ENCODE data around the gene ACVR2B.

ACVR2B gene

GRCh38 chr3:38488949-38489348 is 35.3 kb downstream of the ACVR2B start:
- DNase-seq (ENCODE audit: low spot score) = no peak

- peak; percentile 46 for DNase-seq (ENCODE audit: low spot score)
Observed at GRCh38 chr3:38489766-38490165, 36.1 kb downstream of the ACVR2B start.

GRCh38 chr3:38490281-38491030 is 36.8 kb downstream of the ACVR2B start:
- peak; percentile 14 for DNase-seq (ENCODE audit: low spot score)

GRCh38 chr3:38491215-38491614 is 37.5 kb downstream of the ACVR2B start:
- DNase-seq (ENCODE audit: low spot score) = no peak

- no peak for DNase-seq (ENCODE audit: low spot score)
Observed at GRCh38 chr3:38493031-38493430, 39.3 kb downstream of the ACVR2B start.

- peak; percentile 95 for DNase-seq (ENCODE audit: low spot score)
Observed at GRCh38 chr3:38496131-38496910, 42.6 kb downstream of the ACVR2B start, which contains the start of gene EXOG. EXOG (plus strand) TSS chr3:38496340; CDS start chr3:38496368, 28 bp downstream.

- no peak for DNase-seq (ENCODE audit: low spot score)
Observed at GRCh38 chr3:38497031-38497430, 43.3 kb downstream of the ACVR2B start.

- DNase-seq (ENCODE audit: low spot score) = no peak
Observed at GRCh38 chr3:38500688-38501417, 47.2 kb downstream of the ACVR2B start.

GRCh38 chr3:38507120-38507519 is 53.4 kb downstream of the ACVR2B start:
- DNase-seq (ENCODE audit: low spot score) = no peak

GRCh38 chr3:38509732-38510131 is 56.0 kb downstream of the ACVR2B start:
- no peak for DNase-seq (ENCODE audit: low spot score)

GRCh38 chr3:38510631-38511030 is 56.9 kb downstream of the ACVR2B start:
- DNase-seq (ENCODE audit: low spot score) = no peak

GRCh38 chr3:38511546-38511945 is 57.9 kb downstream of the ACVR2B start:
- DNase-seq (ENCODE audit: low spot score) = no peak

GRCh38 chr3:38515367-38515766 is 61.7 kb downstream of the ACVR2B start:
- no peak for DNase-seq (ENCODE audit: low spot score)

GRCh38 chr3:38516669-38517068 is 63.0 kb downstream of the ACVR2B start:
- no peak for DNase-seq (ENCODE audit: low spot score)

- no peak for DNase-seq (ENCODE audit: low spot score)
Observed at GRCh38 chr3:38519000-38519399, 65.3 kb downstream of the ACVR2B start.

- no peak for DNase-seq (ENCODE audit: low spot score)
Observed at GRCh38 chr3:38519651-38520050, 66.0 kb downstream of the ACVR2B start.

GRCh38 chr3:38521391-38521987 is 67.8 kb downstream of the ACVR2B start:
- peak; percentile 86 for DNase-seq (ENCODE audit: low spot score)

GRCh38 chr3:38522002-38522401 is 68.3 kb downstream of the ACVR2B start:
- no peak for DNase-seq (ENCODE audit: low spot score)

GRCh38 chr3:38524141-38524739 is 70.5 kb downstream of the ACVR2B start:
- DNase-seq (ENCODE audit: low spot score) = no peak

- no peak for DNase-seq (ENCODE audit: low spot score)
Observed at GRCh38 chr3:38526792-38527191, 73.1 kb downstream of the ACVR2B start.

- DNase-seq (ENCODE audit: low spot score) = no peak
Observed at GRCh38 chr3:38528457-38528856, 74.8 kb downstream of the ACVR2B start.

- no peak for DNase-seq (ENCODE audit: low spot score)
Observed at GRCh38 chr3:38532529-38532928, 78.8 kb downstream of the ACVR2B start.
